Activated CD8-positive, alpha-beta T cell treated with anti-CD3 and anti-CD28 coated beads for 36 hours (primary cell): ENCODE data around the gene COL6A2. TPM values are rescaled to one million over a fixed set of nuclear protein-coding genes. Genes with fewer than 3 reads are reported as not detected.
A peak's percentile ranks its signal among the peaks of the same experiment; 100 is the strongest.

Experiments
- ATAC-seq: fragments of 200-7000 bp; cut with Tn5 transposase; one replicate; pipeline ENCODE4 v1.10.0; 2021; ENCODE audit warnings: mild to moderate bottlenecking, moderate library complexity
- CTCF ChIA-PET: fragments of 350-600 bp; sonication (Branson Sonifier 250); formaldehyde crosslinking; loops from one replicate; lab custom pipeline; 2021; ENCODE audit warnings: antibody characterized with exemption; lab: Charles Lee
- POLR2A ChIA-PET: fragments of 350-600 bp; sonication (Branson Sonifier 250); formaldehyde crosslinking; loops from one replicate; lab custom pipeline; 2021; ENCODE audit warnings: antibody characterized with exemption; lab: Charles Lee
- DNase-seq: peaks from one replicate; pipeline ENCODE4 v3.0.0-alpha.2; 2020
- H3K27ac Mint-ChIP-seq: one replicate; pipeline ENCODE4 v1.8.0; 2021; ENCODE audit warnings: mild to moderate bottlenecking, mixed read lengths
- H3K27me3 Mint-ChIP-seq: one replicate; pipeline ENCODE4 v1.8.0; 2021; ENCODE audit warnings: mixed read lengths
- H3K36me3 Mint-ChIP-seq: one replicate; pipeline ENCODE4 v1.8.0; 2021; ENCODE audit warnings: low read depth, mixed read lengths
- H3K4me1 Mint-ChIP-seq: one replicate; pipeline ENCODE4 v1.8.0; 2021; ENCODE audit warnings: low read depth, mixed read lengths
- H3K4me3 Mint-ChIP-seq: one replicate; pipeline ENCODE4 v1.8.0; 2021; ENCODE audit warnings: mild to moderate bottlenecking, moderate library complexity, mixed read lengths
- H3K9me3 Mint-ChIP-seq: one replicate; pipeline ENCODE4 v1.8.0; 2021; ENCODE audit warnings: mixed read lengths
- intact Hi-C: fragments of 100-400 bp; cut with micrococcal nuclease; formaldehyde crosslinking; loops from one replicate; pipeline ENCODE4 v1.10.0; 2022
- total RNA-seq, 2 experiments: library from RNA; stranded (reverse); gene quantifications; one replicate each; pipeline ENCODE4 v1.2.3, GENCODE V29; 2021
- TF ChIP-seq, protein P1 (sequence below): fragments of 200-600 bp; IDR thresholded peaks from one replicate; pipeline ENCODE4 v1.8.0; 2022; ENCODE audit warnings: antibody characterized with exemption, mild to moderate bottlenecking

Gene COL6A2
- total RNA-seq, 2 experiments from 2014 or later: 25.0 to 25.3 TPM

DNA sequence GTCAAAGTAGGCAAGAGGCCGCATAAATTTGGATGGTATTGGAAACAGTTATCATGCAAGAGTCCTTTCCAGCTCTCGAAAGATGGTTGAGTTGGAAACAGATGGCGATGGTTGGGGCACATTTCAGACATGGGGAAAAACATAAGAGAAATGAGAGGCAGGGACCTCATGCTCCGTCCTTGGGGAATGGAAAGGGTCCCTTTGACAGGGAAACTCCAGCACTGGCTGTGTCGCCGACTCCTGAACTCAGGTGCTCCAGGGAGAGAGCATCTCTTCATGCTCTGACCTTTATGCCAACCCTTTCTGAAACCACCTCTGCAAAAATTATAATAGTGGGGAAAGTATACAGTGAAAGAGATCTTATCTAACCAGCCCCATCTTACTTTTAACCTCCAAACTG, 36.8 kb upstream of the COL6A2 start:
- peaks cover 10% of the 10 kb centered on the region for H3K27me3 Mint-ChIP-seq
- H3K4me3 Mint-ChIP-seq: no peak overlapping the region
- ATAC-seq (no peak), DNase-seq (no peak)
- ChIA-PET POLR2A (no interaction called here), CTCF (no interaction called here)
- H3K4me1 Mint-ChIP-seq: peaks cover 74% of the 10 kb centered on the region
- no peaks in the 10 kb centered on the region for H3K36me3 Mint-ChIP-seq
- intact Hi-C loops: no loop called here
- TF ChIP-seq, protein P1, sequence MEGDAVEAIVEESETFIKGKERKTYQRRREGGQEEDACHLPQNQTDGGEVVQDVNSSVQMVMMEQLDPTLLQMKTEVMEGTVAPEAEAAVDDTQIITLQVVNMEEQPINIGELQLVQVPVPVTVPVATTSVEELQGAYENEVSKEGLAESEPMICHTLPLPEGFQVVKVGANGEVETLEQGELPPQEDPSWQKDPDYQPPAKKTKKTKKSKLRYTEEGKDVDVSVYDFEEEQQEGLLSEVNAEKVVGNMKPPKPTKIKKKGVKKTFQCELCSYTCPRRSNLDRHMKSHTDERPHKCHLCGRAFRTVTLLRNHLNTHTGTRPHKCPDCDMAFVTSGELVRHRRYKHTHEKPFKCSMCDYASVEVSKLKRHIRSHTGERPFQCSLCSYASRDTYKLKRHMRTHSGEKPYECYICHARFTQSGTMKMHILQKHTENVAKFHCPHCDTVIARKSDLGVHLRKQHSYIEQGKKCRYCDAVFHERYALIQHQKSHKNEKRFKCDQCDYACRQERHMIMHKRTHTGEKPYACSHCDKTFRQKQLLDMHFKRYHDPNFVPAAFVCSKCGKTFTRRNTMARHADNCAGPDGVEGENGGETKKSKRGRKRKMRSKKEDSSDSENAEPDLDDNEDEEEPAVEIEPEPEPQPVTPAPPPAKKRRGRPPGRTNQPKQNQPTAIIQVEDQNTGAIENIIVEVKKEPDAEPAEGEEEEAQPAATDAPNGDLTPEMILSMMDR: no peak
- H3K27ac Mint-ChIP-seq: peak overlapping the region; percentile 16
- peaks cover 7% of the 10 kb centered on the region for H3K9me3 Mint-ChIP-seq

DNA sequence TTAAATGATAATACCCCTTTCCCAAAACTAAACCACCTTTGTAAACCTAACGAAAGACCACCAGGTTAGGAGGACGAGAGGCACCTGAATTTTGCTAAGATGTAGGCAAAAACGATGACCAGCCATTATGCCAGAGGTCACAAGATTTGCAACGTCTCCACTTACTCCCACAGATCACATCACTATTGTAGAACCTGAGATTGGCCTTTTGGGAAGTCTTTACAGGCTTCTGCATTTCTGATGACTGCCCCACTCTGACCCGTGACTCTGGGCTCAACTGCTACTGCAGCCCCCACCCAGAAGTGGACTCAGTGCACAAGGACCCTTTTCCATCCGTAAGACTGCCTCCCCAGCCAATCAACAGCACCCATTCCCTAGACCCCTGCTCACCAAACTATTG, 36.4 kb upstream of the COL6A2 start:
- Mint-ChIP-seq H3K36me3 (no peaks in the 10 kb centered on the region), H3K27ac (no peak overlapping the region), H3K9me3 (peaks cover 7% of the 10 kb centered on the region), H3K4me3 (no peak overlapping the region), H3K4me1 (peaks cover 74% of the 10 kb centered on the region), H3K27me3 (peaks cover 14% of the 10 kb centered on the region)
- intact Hi-C loops: no loop called here
- no peak for DNase-seq
- TF ChIP-seq, protein P1: no peak
- CTCF ChIA-PET: no interaction called here
- POLR2A ChIA-PET: no interaction called here
- no peak for ATAC-seq

DNA sequence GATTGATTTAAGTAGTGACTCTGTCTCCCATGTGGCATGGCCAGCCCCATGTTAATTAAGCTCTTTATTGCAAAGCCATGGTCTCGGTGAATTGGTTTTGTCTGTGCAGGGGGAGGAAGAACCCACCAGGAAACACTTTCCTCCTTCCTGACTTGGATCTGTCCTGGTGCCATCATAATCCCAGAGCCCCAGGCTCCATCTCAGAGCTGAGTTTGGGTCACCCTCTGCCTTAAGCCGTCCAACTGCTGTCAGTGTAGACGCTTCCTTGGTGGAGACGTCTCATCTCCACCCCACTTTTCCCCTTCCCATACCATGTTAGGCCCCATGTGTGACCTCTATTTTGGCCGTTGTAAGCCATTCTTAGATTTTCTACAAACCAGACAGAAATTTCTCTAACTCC, 36.0 kb upstream of the COL6A2 start:
- TF ChIP-seq, protein P1: no peak
- Mint-ChIP-seq H3K27me3 (peaks cover 14% of the 10 kb centered on the region), H3K4me1 (peaks cover 71% of the 10 kb centered on the region), H3K36me3 (no peaks in the 10 kb centered on the region), H3K9me3 (peaks cover 7% of the 10 kb centered on the region), H3K27ac (no peak overlapping the region), H3K4me3 (no peak overlapping the region)
- DNase-seq (no peak), ATAC-seq (no peak)
- ChIA-PET CTCF (no interaction called here), POLR2A (no interaction called here)
- intact Hi-C loops: no loop called here

DNA sequence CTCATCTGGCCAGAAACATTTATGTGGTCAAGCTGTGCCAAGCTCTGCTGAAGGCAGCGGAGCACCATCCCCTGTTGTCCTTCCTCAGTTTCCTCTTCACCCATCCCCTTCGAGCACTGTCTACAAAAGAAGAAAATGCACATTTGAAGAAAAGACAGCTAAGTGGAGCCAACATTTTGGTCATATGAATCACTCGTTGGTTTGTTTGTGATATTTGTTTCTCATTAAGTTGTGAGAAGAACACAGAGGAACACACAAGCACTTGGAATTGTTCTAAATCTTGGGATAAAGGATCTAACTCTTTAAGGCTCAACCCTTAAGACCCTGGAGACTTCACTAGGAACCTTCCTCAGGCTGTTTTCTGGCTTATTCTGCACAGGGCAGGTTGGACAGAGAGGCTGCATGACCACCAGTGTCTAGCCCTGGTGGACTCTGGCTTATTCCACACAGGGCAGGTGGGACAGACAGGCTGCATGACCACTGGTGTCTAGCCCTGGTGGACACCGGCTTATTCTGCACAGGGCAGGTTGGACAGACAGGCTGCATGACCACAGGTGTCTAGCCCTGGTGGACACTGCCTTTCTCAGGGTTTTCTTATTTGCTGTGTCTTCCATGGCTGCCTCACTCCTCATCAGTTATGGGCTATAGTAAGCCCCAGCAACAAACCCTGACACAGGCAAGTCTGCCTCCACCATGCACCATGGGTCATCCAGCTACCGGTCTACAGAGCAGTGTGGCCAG, 35.3 kb upstream of the COL6A2 start:
- no peaks in the 10 kb centered on the region for H3K36me3 Mint-ChIP-seq
- H3K9me3 Mint-ChIP-seq: peaks cover 7% of the 10 kb centered on the region
- ATAC-seq (no peak), DNase-seq (no peak)
- CTCF ChIA-PET: no interaction called here
- H3K27ac Mint-ChIP-seq: no peak overlapping the region
- TF ChIP-seq, protein P1: no peak
- intact Hi-C loops: no loop called here
- H3K27me3 Mint-ChIP-seq: peaks cover 14% of the 10 kb centered on the region
- H3K4me1 Mint-ChIP-seq: peaks cover 64% of the 10 kb centered on the region
- POLR2A ChIA-PET: no interaction called here
- H3K4me3 Mint-ChIP-seq: no peak overlapping the region

DNA sequence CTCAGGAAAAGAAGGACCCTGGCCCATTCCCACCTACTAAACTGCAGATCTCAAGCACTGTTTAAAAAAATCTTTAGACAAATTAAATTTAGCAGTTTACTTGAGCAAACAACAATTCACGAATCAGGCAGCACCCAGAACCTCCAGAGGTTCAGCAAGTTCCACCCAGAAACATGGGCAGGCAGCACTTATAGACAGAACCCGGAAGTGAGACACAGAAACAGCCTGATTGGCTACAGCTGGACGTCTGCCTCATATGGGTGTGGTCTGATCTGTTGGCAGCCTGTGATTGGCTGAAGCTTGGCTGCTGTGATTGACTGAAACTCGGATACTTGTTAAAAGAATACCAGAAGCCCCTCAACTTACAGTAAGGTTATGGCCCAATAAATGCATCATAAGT, 34.7 kb upstream of the COL6A2 start:
- DNase-seq (no peak), ATAC-seq (no peak)
- POLR2A ChIA-PET: no interaction called here
- Mint-ChIP-seq H3K27ac (no peak overlapping the region), H3K4me3 (no peak overlapping the region), H3K36me3 (no peaks in the 10 kb centered on the region), H3K27me3 (peaks cover 14% of the 10 kb centered on the region), H3K9me3 (peaks cover 7% of the 10 kb centered on the region), H3K4me1 (peaks cover 58% of the 10 kb centered on the region)
- CTCF ChIA-PET: no interaction called here
- intact Hi-C loops: no loop called here
- TF ChIP-seq, protein P1: no peak
